ENCODE measurements around the gene ZNF620.

- TF ChIP-seq CTCF (IDR thresholded peaks at IDR 0.05) (no peak), POLR2A (IDR thresholded peaks at IDR 0.05) (no peak)
Observed at GRCh38 chr3:40465111-40465407, 40.8 kb upstream of the ZNF620 start.
